ENCODE results near the gene ACSL6.

GRCh38 chr5:131942016-131942415 lies 69.4 kb downstream of the ACSL6 start:
- TF ChIP-seq, protein P1, sequence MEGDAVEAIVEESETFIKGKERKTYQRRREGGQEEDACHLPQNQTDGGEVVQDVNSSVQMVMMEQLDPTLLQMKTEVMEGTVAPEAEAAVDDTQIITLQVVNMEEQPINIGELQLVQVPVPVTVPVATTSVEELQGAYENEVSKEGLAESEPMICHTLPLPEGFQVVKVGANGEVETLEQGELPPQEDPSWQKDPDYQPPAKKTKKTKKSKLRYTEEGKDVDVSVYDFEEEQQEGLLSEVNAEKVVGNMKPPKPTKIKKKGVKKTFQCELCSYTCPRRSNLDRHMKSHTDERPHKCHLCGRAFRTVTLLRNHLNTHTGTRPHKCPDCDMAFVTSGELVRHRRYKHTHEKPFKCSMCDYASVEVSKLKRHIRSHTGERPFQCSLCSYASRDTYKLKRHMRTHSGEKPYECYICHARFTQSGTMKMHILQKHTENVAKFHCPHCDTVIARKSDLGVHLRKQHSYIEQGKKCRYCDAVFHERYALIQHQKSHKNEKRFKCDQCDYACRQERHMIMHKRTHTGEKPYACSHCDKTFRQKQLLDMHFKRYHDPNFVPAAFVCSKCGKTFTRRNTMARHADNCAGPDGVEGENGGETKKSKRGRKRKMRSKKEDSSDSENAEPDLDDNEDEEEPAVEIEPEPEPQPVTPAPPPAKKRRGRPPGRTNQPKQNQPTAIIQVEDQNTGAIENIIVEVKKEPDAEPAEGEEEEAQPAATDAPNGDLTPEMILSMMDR (conservative IDR thresholded peaks at IDR 0.05 in 1 of 2, IDR thresholded peaks at IDR 0.05 in 1 of 2; ENCODE audit: low read depth in 1 of 2, low read length in 2 of 2) = no peak
- TF ChIP-seq EZH2 (IDR thresholded peaks at IDR 0.05; ENCODE audit: low read length, missing control alignments) = no peak
